H9 (cell line): ENCODE measurements around the gene ZNF668. TPM values are rescaled to one million over a fixed set of nuclear protein-coding genes. Genes with fewer than 3 reads are reported as not detected.

ENCODE experiments used
- DNase-seq: peaks from one replicate; pipeline ENCODE4 v3.0.0-alpha.2; 2017
- H2AFZ ChIP-seq: one replicate; pipeline ENCODE4 v1.6.1; 2013; ENCODE audit warnings: mild to moderate bottlenecking, low read length, control low read depth, moderate library complexity
- H2AK5ac ChIP-seq: 2 replicates; pipeline ENCODE4 v1.6.1; 2013; ENCODE audit warnings: low read length, control low read depth, mixed read lengths; ENCODE audit not compliant: insufficient read length
- H2BK120ac ChIP-seq: one replicate; pipeline ENCODE4 v1.6.1; 2013; ENCODE audit warnings: low read depth, mild to moderate bottlenecking, low read length, control low read depth, inconsistent platforms; ENCODE audit not compliant: poor library complexity, severe bottlenecking
- H2BK12ac ChIP-seq: 2 replicates; pipeline ENCODE4 v1.6.1; 2013; ENCODE audit warnings: low read length, control low read depth, mixed read lengths, low read depth; ENCODE audit not compliant: insufficient read length
- H2BK15ac ChIP-seq: 2 replicates; pipeline ENCODE4 v1.6.1; 2013; ENCODE audit warnings: low read depth, low read length, control low read depth
- H2BK20ac ChIP-seq: one replicate; pipeline ENCODE4 v1.6.1; 2013; ENCODE audit warnings: low read depth, mild to moderate bottlenecking, low read length, control low read depth, inconsistent platforms; ENCODE audit not compliant: poor library complexity, severe bottlenecking
- H2BK5ac ChIP-seq: 2 replicates; pipeline ENCODE4 v1.6.1; 2013; ENCODE audit warnings: low read length, control low read depth, mixed read lengths; ENCODE audit not compliant: insufficient read length
- H3K14ac ChIP-seq: 2 replicates; pipeline ENCODE4 v1.6.1; 2013; ENCODE audit warnings: low read length, control low read depth; ENCODE audit not compliant: insufficient read depth
- H3K18ac ChIP-seq: 2 replicates; pipeline ENCODE4 v1.6.1; 2013; ENCODE audit warnings: low read depth, mild to moderate bottlenecking, mixed read lengths, low read length, control low read depth; ENCODE audit not compliant: insufficient read length
- H3K23ac ChIP-seq: 2 replicates; pipeline ENCODE4 v1.6.1; 2013; ENCODE audit warnings: low read length, control low read depth, mixed read lengths, low read depth; ENCODE audit not compliant: insufficient read length
- H3K23me2 ChIP-seq: 2 replicates; pipeline ENCODE4 v1.6.1; 2013; ENCODE audit warnings: low read depth, mild to moderate bottlenecking, mixed read lengths, low read length, control low read depth; ENCODE audit not compliant: insufficient read length, poor library complexity, severe bottlenecking
- H3K27ac ChIP-seq: 2 replicates; pipeline ENCODE4 v1.5.1; 2013; ENCODE audit warnings: low read length, control low read depth, mixed read lengths, low read depth; ENCODE audit not compliant: insufficient read length
- H3K27me3 ChIP-seq: 2 replicates; pipeline ENCODE4 v1.6.1; 2013; ENCODE audit warnings: low read length, control low read depth, inconsistent platforms; ENCODE audit not compliant: insufficient read depth
- H3K4ac ChIP-seq: 2 replicates; pipeline ENCODE4 v1.6.1; 2013; ENCODE audit warnings: low read depth, mild to moderate bottlenecking, control low read depth, inconsistent platforms, low read length, moderate library complexity
- H3K4me1 ChIP-seq: 2 replicates; pipeline ENCODE4 v1.6.1; 2013; ENCODE audit warnings: low read length, control low read depth, inconsistent platforms; ENCODE audit not compliant: insufficient read depth
- H3K4me2 ChIP-seq: 2 replicates; pipeline ENCODE4 v1.6.1; 2013; ENCODE audit warnings: low read length, control low read depth, mixed read lengths; ENCODE audit not compliant: insufficient read length, insufficient read depth
- H3K56ac ChIP-seq: 2 replicates; pipeline ENCODE4 v1.6.1; 2013; ENCODE audit warnings: low read depth, mild to moderate bottlenecking, mixed read lengths, low read length, control low read depth; ENCODE audit not compliant: insufficient read length
- H3K79me1 ChIP-seq: 2 replicates; pipeline ENCODE4 v1.6.1; 2013; ENCODE audit warnings: low read depth, mild to moderate bottlenecking, moderate library complexity, low read length, control low read depth, inconsistent platforms; ENCODE audit not compliant: insufficient read depth, poor library complexity, severe bottlenecking
- H3K79me2 ChIP-seq: 2 replicates; pipeline ENCODE4 v1.6.1; 2013; ENCODE audit warnings: low read length, control low read depth, inconsistent platforms; ENCODE audit not compliant: insufficient read depth
- H3K9ac ChIP-seq: 2 replicates; pipeline ENCODE4 v1.6.1; 2013; ENCODE audit warnings: low read length, control low read depth, mixed read lengths; ENCODE audit not compliant: insufficient read length; ENCODE audit errors: extremely low read depth
- H3K9me3 ChIP-seq: one replicate; pipeline ENCODE4 v1.6.1; 2013; ENCODE audit warnings: low read depth, low read length, inconsistent platforms; ENCODE audit not compliant: control insufficient read depth
- H3T11ph ChIP-seq: one replicate; pipeline ENCODE4 v1.6.1; 2013; ENCODE audit warnings: mild to moderate bottlenecking, low read length, control low read depth, inconsistent platforms
- H4K20me1 ChIP-seq: one replicate; pipeline ENCODE4 v1.6.1; 2013; ENCODE audit not compliant: control insufficient read depth, insufficient read length, insufficient read depth
- H4K5ac ChIP-seq: 2 replicates; pipeline ENCODE4 v1.6.1; 2013; ENCODE audit warnings: low read depth, mild to moderate bottlenecking, mixed read lengths, low read length, control low read depth; ENCODE audit not compliant: insufficient read length
- H4K8ac ChIP-seq: replicated peaks from 2 replicates; pipeline ENCODE4 v1.6.1; 2013; ENCODE audit warnings: low read length, control low read depth, mixed read lengths, low read depth; ENCODE audit not compliant: insufficient read length
- H4K91ac ChIP-seq: 2 replicates; pipeline ENCODE4 v1.6.1; 2013; ENCODE audit warnings: low read depth, mild to moderate bottlenecking, moderate library complexity, mixed read lengths, low read length, control low read depth; ENCODE audit not compliant: insufficient read length
- H3K27ac Mint-ChIP-seq, 3 experiments: 2 replicates in 2 of 3; 3 replicates in 1 of 3; pipeline ENCODE4 v1.8.0; 2020 to 2021; ENCODE audit warnings: mixed read lengths in 3 of 3, mild to moderate bottlenecking in 1 of 3, moderate library complexity in 1 of 3
- H3K27me3 Mint-ChIP-seq: 2 replicates; pipeline ENCODE4 v1.8.0; 2021; ENCODE audit warnings: low read depth, mild to moderate bottlenecking, moderate library complexity, mixed read lengths
- H3K36me3 Mint-ChIP-seq, 3 experiments: 2 replicates in 2 of 3; 3 replicates in 1 of 3; pipeline ENCODE4 v1.8.0; 2020 to 2021; ENCODE audit warnings: low read depth in 3 of 3, mixed read lengths in 3 of 3; ENCODE audit not compliant: insufficient read depth in 1 of 3
- H3K4me1 Mint-ChIP-seq, 2 experiments: 2 replicates each; pipeline ENCODE4 v1.8.0; 2020; ENCODE audit warnings: mixed read lengths in 2 of 2
- H3K4me3 Mint-ChIP-seq, 2 experiments: 2 replicates in 1 of 2; 3 replicates in 1 of 2; pipeline ENCODE4 v1.8.0; 2020 to 2021; ENCODE audit warnings: mild to moderate bottlenecking in 2 of 2, mixed read lengths in 2 of 2, moderate library complexity in 1 of 2
- H3K9me3 Mint-ChIP-seq, 2 experiments: 2 replicates in 1 of 2; 3 replicates in 1 of 2; pipeline ENCODE4 v1.8.0; 2020; ENCODE audit warnings: mild to moderate bottlenecking in 2 of 2, mixed read lengths in 2 of 2, moderate library complexity in 1 of 2
- CTCF ChIP-seq: fragments of 200-600 bp; sonication (generic); conservative IDR thresholded peaks from 3 replicates; pipeline ENCODE4 v1.8.0; 2021; ENCODE audit warnings: antibody characterized with exemption, mild to moderate bottlenecking
- WGBS: extraction: QIAGEN DNeasy Blood & Tissue Kit; methylation state at CpG from one replicate; pipeline ENCODE4 v1.1.7; 2013; ENCODE audit warnings: missing lambda C conversion rate, low lambda C conversion rate, mixed read lengths; ENCODE audit not compliant: insufficient read length; ENCODE audit errors: extremely low coverage; 5-methylcytosine and 5-hydroxymethylcytosine counted together
- total RNA-seq: library from RNA; stranded (reverse); gene quantifications from 2 replicates; pipeline ENCODE4 v1.2.1, GENCODE V29; 2021

ZNF668 gene
- total RNA-seq, 1 experiment from 2014 or later = 18.6 TPM

GRCh38 chr16:31117384-31118222, 43.6 kb upstream of the ZNF668 start, which contains the start of gene KAT8:
KAT8 (plus strand) TSS chr16:31117664; CDS start chr16:31117682, 18 bp downstream.
- Histone ChIP-seq H4K20me1 (no peaks in the 10 kb centered on the region), H3K27me3 (no peaks in the 10 kb centered on the region), H2BK120ac (no peak within 1 kb of the TSS), H3T11ph (no peak within 1 kb of the TSS), H2AK5ac (no peak within 1 kb of the TSS), H3K23ac (no peak within 1 kb of the TSS), H3K4ac (no peak within 1 kb of the TSS), H2BK5ac (no peak within 1 kb of the TSS), H4K91ac (no peak within 1 kb of the TSS), H3K4me1 (0 out of 2 replicates have a peak, but pooled peaks cover 2% of the 10 kb centered on the region), H2AFZ (no peak within 1 kb of the TSS), H4K5ac (no peak within 1 kb of the TSS), H2BK15ac (no peak within 1 kb of the TSS), H4K8ac (no peak within 1 kb of the TSS), H2BK20ac (no peak within 1 kb of the TSS), H3K27ac (no peak within 1 kb of the TSS), H3K23me2 (no peaks in the 10 kb centered on the region), H3K56ac (no peak within 1 kb of the TSS), H3K9me3 (no peaks in the 10 kb centered on the region), H3K79me1 (peaks cover 5% of the 10 kb centered on the region), H3K4me2 (peak within 1 kb of the TSS; percentile 96), H3K18ac (no peak within 1 kb of the TSS), H3K9ac (peak within 1 kb of the TSS; percentile 63), H3K14ac (0 out of 2 replicates have a peak within 1 kb of the TSS, but pooled peaks have one; percentile 74), H3K79me2 (peaks cover 5% of the 10 kb centered on the region; the same call in 1 of the 2 replicates), H2BK12ac (no peak within 1 kb of the TSS)
- H3K4me3 Mint-ChIP-seq = peak within 1 kb of the TSS; percentile 89 to 90
- no peak for TF ChIP-seq CTCF
- DNase-seq = peak; percentile 98
- no peaks in the 10 kb centered on the region for H3K27me3 Mint-ChIP-seq
- H3K4me1 Mint-ChIP-seq = peaks cover 10 to 11% of the 10 kb centered on the region in 2 experiments
- peaks cover 28 to 46% (median 37%) of the 10 kb centered on the region in 3 experiments for H3K36me3 Mint-ChIP-seq
- no CpG with 5 or more reads among the region's 68 CpGs for whole genome bisulfite sequencing
- no peaks in the 10 kb centered on the region; a peak in 1 of 5 replicates for H3K9me3 Mint-ChIP-seq
- H3K27ac Mint-ChIP-seq = peak within 1 kb of the TSS; percentile 77 to 96 (median 95)
